Loucy (cell line): ENCODE data around the gene HPD.

Experiments used
- H2AFZ ChIP-seq: fragments of 200-600 bp; sonication (generic); 2 replicates; pipeline ENCODE4 v1.6.0; 2016; ENCODE audit warnings: antibody characterized with exemption, mild to moderate bottlenecking, low read length, moderate library complexity
- H3F3A ChIP-seq: fragments of 200-600 bp; 2 replicates; pipeline ENCODE4 v1.6.0; 2016; ENCODE audit warnings: antibody characterized with exemption, low read depth, mild to moderate bottlenecking
- H3K27me3 ChIP-seq: fragments of 200-600 bp; sonication (generic); 2 replicates; pipeline ENCODE4 v1.6.1; 2014; ENCODE audit warnings: low read length, mild to moderate bottlenecking; ENCODE audit not compliant: insufficient read depth, poor library complexity, severe bottlenecking
- H3K36me3 ChIP-seq: fragments of 200-600 bp; sonication (generic); 2 replicates; pipeline ENCODE4 v1.6.1; 2016; ENCODE audit warnings: low read length; ENCODE audit not compliant: insufficient read depth
- H3K4me1 ChIP-seq: fragments of 200-600 bp; sonication (generic); 2 replicates; pipeline ENCODE4 v1.5.1; 2014; ENCODE audit warnings: low read length, mild to moderate bottlenecking; ENCODE audit not compliant: insufficient read depth, poor library complexity, severe bottlenecking
- H3K4me2 ChIP-seq: fragments of 200-600 bp; sonication (generic); 2 replicates; pipeline ENCODE4 v1.6.0; 2014; ENCODE audit warnings: antibody characterized with exemption, low read length, low read depth, mild to moderate bottlenecking; ENCODE audit not compliant: poor library complexity, severe bottlenecking
- H3K4me3 ChIP-seq: fragments of 200-600 bp; sonication (generic); 2 replicates; pipeline ENCODE4 v1.5.1; 2014; ENCODE audit warnings: low read length, mild to moderate bottlenecking, mixed read lengths; ENCODE audit not compliant: poor library complexity, severe bottlenecking
- H3K79me2 ChIP-seq: fragments of 200-600 bp; sonication (generic); 2 replicates; pipeline ENCODE4 v1.6.1; 2014; ENCODE audit warnings: low read length; ENCODE audit not compliant: insufficient read depth
- H3K9ac ChIP-seq: fragments of 200-600 bp; sonication (generic); 2 replicates; pipeline ENCODE4 v1.6.0; 2014; ENCODE audit warnings: mild to moderate bottlenecking, low read depth, low read length, moderate library complexity; ENCODE audit not compliant: poor library complexity, severe bottlenecking
- H3K9me2 ChIP-seq: fragments of 200-600 bp; sonication (generic); replicated peaks from 2 replicates; pipeline ENCODE4 v1.6.1; 2016; ENCODE audit warnings: low read depth, low read length, mixed read lengths
- H3K9me3 ChIP-seq: fragments of 200-600 bp; sonication (generic); 2 replicates; pipeline ENCODE4 v1.6.1; 2014; ENCODE audit warnings: mild to moderate bottlenecking, antibody characterized with exemption, low read length, low read depth; ENCODE audit not compliant: insufficient read depth
- H4K20me1 ChIP-seq: fragments of 200-600 bp; sonication (generic); 2 replicates; pipeline ENCODE4 v1.6.0; 2014; ENCODE audit warnings: antibody characterized with exemption, low read length, mild to moderate bottlenecking; ENCODE audit not compliant: insufficient read depth, poor library complexity, severe bottlenecking
- CTCF ChIP-seq: fragments of 200-600 bp; sonication (generic); conservative IDR thresholded peaks from 2 replicates; pipeline ENCODE4 v1.5.1; 2014; ENCODE audit warnings: mild to moderate bottlenecking, antibody characterized with exemption, low read length
- EZH2phosphoT487 ChIP-seq: fragments of 200-600 bp; IDR thresholded peaks from 2 replicates; pipeline ENCODE4 v1.6.1; 2018; ENCODE audit warnings: antibody characterized with exemption, mild to moderate bottlenecking, moderate library complexity, borderline replicate concordance

Gene HPD

GRCh38 chr12:121817648-121818043 lies 41.0 kb downstream of the HPD start:
- TF ChIP-seq EZH2phosphoT487 = no peak
- no peak for TF ChIP-seq CTCF
- Histone ChIP-seq H3K9ac (no peak overlapping the region), H3F3A (no peaks in the 10 kb centered on the region), H4K20me1 (peaks cover 9% of the 10 kb centered on the region), H2AFZ (no peak overlapping the region), H3K79me2 (peaks cover 21% of the 10 kb centered on the region), H3K4me1 (peaks cover 13% of the 10 kb centered on the region), H3K4me2 (no peak overlapping the region), H3K9me2 (no peaks in the 10 kb centered on the region), H3K4me3 (no peak overlapping the region), H3K27me3 (no peaks in the 10 kb centered on the region), H3K36me3 (peaks cover 47% of the 10 kb centered on the region; the same call in 1 of the 2 replicates), H3K9me3 (no peaks in the 10 kb centered on the region)

- Histone ChIP-seq H3K27me3 (no peaks in the 10 kb centered on the region), H3K9ac (no peak overlapping the region), H3K4me1 (peaks cover 18% of the 10 kb centered on the region), H3K4me2 (no peak overlapping the region), H3K36me3 (peaks cover 47% of the 10 kb centered on the region; the same call in 1 of the 2 replicates), H4K20me1 (peaks cover 15% of the 10 kb centered on the region), H3K4me3 (no peak overlapping the region), H3K9me2 (no peaks in the 10 kb centered on the region), H3K79me2 (peaks cover 27% of the 10 kb centered on the region), H3K9me3 (no peaks in the 10 kb centered on the region), H3F3A (no peaks in the 10 kb centered on the region), H2AFZ (no peak overlapping the region)
- TF ChIP-seq EZH2phosphoT487 = no peak
- TF ChIP-seq CTCF = no peak
These were observed 41.6 kb downstream of the HPD start for GRCh38 chr12:121816925-121817647.

DNA sequence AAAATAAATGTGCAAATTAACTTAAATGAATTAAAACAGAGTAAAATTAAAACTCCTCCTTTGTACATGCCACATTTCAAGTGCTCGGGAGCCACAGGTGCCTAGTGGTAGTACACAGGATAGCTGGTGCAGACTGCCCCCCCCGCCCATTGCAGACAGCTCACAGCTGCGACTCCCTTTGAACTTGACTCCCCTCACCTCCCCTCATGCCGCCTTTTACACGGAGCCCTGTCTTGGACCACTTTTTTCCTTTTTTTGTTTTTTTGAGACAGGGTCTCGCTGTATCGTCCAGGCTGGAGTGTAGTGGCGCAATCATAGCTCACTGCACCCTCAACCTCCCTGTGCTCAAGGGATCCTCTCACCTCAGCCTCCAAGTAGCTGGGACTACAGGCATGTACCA lies 43.4 kb downstream of the HPD start:
- peaks cover 45% of the 10 kb centered on the region; the same call in 1 of the 2 replicates for H3K36me3 ChIP-seq
- no peak overlapping the region for H3K4me3 ChIP-seq
- H3K9ac ChIP-seq = no peak overlapping the region
- no peak overlapping the region for H2AFZ ChIP-seq
- no peaks in the 10 kb centered on the region for H3K9me2 ChIP-seq
- H3K27me3 ChIP-seq = no peaks in the 10 kb centered on the region
- peaks cover 33% of the 10 kb centered on the region for H3K4me1 ChIP-seq
- peaks cover 45% of the 10 kb centered on the region for H3K79me2 ChIP-seq
- H4K20me1 ChIP-seq = peaks cover 29% of the 10 kb centered on the region
- H3F3A ChIP-seq = no peaks in the 10 kb centered on the region
- H3K9me3 ChIP-seq = no peaks in the 10 kb centered on the region
- no peak overlapping the region for H3K4me2 ChIP-seq
- no peak for TF ChIP-seq CTCF
